A549 (cell line): ENCODE measurements around the gene THADA.

ENCODE experiments used
- CBX2 ChIP-seq: fragments of 200-600 bp; sonication (generic); IDR thresholded peaks from 2 replicates; pipeline ENCODE4 v1.6.1; 2016; ENCODE audit warnings: low read depth, mild to moderate bottlenecking, borderline replicate concordance
- ESRRA ChIP-seq: fragments of 150-350 bp; IDR thresholded peaks from 2 replicates; pipeline ENCODE4 v1.6.1; 2014; ENCODE audit warnings: mild to moderate bottlenecking, low read length, borderline replicate concordance
- HOXA7 ChIP-seq: fragments of 250-450 bp; sonication (Bioruptor Pico); IDR thresholded peaks from 2 replicates; pipeline ENCODE4 v1.5.0; 2020; ENCODE audit warnings: mild to moderate bottlenecking, moderate library complexity
- POLR2A ChIP-seq: IDR thresholded peaks from 2 replicates; pipeline ENCODE4 v1.6.1; 2012; ENCODE audit warnings: mild to moderate bottlenecking, low read length
- SMC3 ChIP-seq: fragments of >200 bp; sonication (Bioruptor Twin); formaldehyde crosslinking; IDR thresholded peaks from 3 replicates; pipeline ENCODE4 v1.6.1; 2018; ENCODE audit warnings: inconsistent platforms

DNA sequence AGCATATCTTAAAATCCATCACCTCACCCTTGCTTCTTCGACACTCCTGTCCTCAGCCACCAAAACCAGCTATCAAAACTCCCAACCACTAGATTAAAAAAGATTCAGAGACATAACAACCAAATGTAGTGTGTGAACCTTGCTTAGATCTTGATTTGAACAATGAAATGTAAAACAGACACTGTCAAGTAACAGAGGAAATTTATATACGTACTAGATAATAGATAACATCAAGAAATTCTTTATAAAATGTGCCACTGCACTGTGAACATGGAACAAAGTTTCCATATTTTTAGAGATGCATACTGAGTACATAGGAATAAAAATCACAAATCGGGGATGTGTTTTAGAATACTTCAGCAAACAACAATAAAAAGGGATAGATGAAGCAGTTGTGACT lies 86.0 kb downstream of the THADA start:
- TF ChIP-seq SMC3 = no peak
- TF ChIP-seq ESRRA = no peak
- TF ChIP-seq CBX2 = no peak
- TF ChIP-seq POLR2A = no peak
- no peak for TF ChIP-seq HOXA7 (CRISPR knock-in tag)
